ENCODE measurements around the gene EMCN.

GRCh38 chr4:100420571-100420970 is 97.3 kb downstream of the EMCN start:
- TF ChIP-seq CTCF (conservative IDR thresholded peaks at IDR 0.05) (no peak), EZH2 (IDR thresholded peaks at IDR 0.05; ENCODE audit: low read depth) (no peak)

Measured in PC-9 (cell line).